Endothelial cell (in vitro differentiated cells): ENCODE results near the gene FARSA. TPM values are rescaled to one million over a fixed set of nuclear protein-coding genes. Genes with fewer than 3 reads are reported as not detected.

Source experiments
- DNase-seq: peaks from one replicate; pipeline ENCODE4 v3.0.0; 2021; ENCODE audit warnings: low spot score
- H3K27ac Mint-ChIP-seq: one replicate; pipeline ENCODE4 v1.8.0; 2021; ENCODE audit warnings: mixed read lengths, inconsistent platforms; ENCODE audit not compliant: unreplicated experiment
- H3K27me3 Mint-ChIP-seq: one replicate; pipeline ENCODE4 v1.8.0; 2021; ENCODE audit warnings: mild to moderate bottlenecking, moderate library complexity, mixed read lengths, inconsistent platforms; ENCODE audit not compliant: unreplicated experiment
- H3K36me3 Mint-ChIP-seq: one replicate; pipeline ENCODE4 v1.8.0; 2021; ENCODE audit warnings: mild to moderate bottlenecking, low read depth, mixed read lengths, inconsistent platforms; ENCODE audit not compliant: unreplicated experiment
- H3K4me1 Mint-ChIP-seq: one replicate; pipeline ENCODE4 v1.8.0; 2021; ENCODE audit warnings: mild to moderate bottlenecking, mixed read lengths, inconsistent platforms; ENCODE audit not compliant: unreplicated experiment
- H3K4me3 Mint-ChIP-seq: one replicate; pipeline ENCODE4 v1.8.0; 2021; ENCODE audit warnings: mild to moderate bottlenecking, mixed read lengths, inconsistent platforms; ENCODE audit not compliant: unreplicated experiment
- H3K9me3 Mint-ChIP-seq: one replicate; pipeline ENCODE4 v1.8.0; 2021; ENCODE audit warnings: mixed read lengths, inconsistent platforms; ENCODE audit not compliant: unreplicated experiment
- total RNA-seq: library from RNA; stranded (reverse); fragmentation: NEBNext Ultra II Directional; extraction: Animal tissue kit (Norgen Biotek cat#: 25700); gene quantifications from one replicate; pipeline ENCODE4 v1.2.1, GENCODE V29; 2021; ENCODE audit not compliant: unreplicated experiment
- TF ChIP-seq, protein P1 (sequence below): fragments of 200-600 bp; sonication (generic); IDR thresholded peaks from one replicate; pipeline ENCODE4 v1.5.0; 2021; ENCODE audit warnings: antibody characterized with exemption; ENCODE audit not compliant: unreplicated experiment

The FARSA gene
- total RNA-seq, 1 donor from 2014 or later = 45.8 TPM

DNA sequence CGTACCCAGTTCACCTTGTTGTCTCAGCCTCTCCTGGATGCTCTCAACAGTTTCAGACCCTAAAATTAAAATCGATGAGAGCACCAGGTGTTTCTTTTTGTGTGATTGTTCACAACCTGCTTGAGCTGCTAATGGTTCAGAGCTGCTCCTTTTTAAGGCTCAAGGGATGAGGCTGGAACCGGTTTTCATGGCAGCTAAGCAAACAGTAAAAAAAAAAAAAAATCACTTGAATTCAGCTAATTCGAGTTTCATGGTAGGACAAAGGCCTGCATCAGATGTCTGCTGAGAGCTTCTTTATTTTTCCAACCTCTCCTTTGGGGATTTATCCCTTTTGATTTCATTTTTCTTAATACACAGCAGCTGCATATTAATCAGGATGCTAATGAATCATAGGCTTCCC lies 20.9 kb downstream of the FARSA start:
- Mint-ChIP-seq H3K4me3 (no peak overlapping the region), H3K36me3 (no peaks in the 10 kb centered on the region), H3K27me3 (peaks cover 4% of the 10 kb centered on the region), H3K4me1 (peaks cover 16% of the 10 kb centered on the region), H3K27ac (no peak overlapping the region), H3K9me3 (no peaks in the 10 kb centered on the region)
- no peak for DNase-seq
- TF ChIP-seq, protein P1, sequence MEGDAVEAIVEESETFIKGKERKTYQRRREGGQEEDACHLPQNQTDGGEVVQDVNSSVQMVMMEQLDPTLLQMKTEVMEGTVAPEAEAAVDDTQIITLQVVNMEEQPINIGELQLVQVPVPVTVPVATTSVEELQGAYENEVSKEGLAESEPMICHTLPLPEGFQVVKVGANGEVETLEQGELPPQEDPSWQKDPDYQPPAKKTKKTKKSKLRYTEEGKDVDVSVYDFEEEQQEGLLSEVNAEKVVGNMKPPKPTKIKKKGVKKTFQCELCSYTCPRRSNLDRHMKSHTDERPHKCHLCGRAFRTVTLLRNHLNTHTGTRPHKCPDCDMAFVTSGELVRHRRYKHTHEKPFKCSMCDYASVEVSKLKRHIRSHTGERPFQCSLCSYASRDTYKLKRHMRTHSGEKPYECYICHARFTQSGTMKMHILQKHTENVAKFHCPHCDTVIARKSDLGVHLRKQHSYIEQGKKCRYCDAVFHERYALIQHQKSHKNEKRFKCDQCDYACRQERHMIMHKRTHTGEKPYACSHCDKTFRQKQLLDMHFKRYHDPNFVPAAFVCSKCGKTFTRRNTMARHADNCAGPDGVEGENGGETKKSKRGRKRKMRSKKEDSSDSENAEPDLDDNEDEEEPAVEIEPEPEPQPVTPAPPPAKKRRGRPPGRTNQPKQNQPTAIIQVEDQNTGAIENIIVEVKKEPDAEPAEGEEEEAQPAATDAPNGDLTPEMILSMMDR = no peak

GRCh38 chr19:12907166-12907565 lies 26.3 kb downstream of the FARSA start:
- Mint-ChIP-seq H3K4me1 (no peaks in the 10 kb centered on the region), H3K27ac (no peak overlapping the region), H3K4me3 (no peak overlapping the region), H3K27me3 (peaks cover 2% of the 10 kb centered on the region), H3K36me3 (no peaks in the 10 kb centered on the region), H3K9me3 (no peaks in the 10 kb centered on the region)
- no peak for DNase-seq
- TF ChIP-seq, protein P1 = no peak

DNA sequence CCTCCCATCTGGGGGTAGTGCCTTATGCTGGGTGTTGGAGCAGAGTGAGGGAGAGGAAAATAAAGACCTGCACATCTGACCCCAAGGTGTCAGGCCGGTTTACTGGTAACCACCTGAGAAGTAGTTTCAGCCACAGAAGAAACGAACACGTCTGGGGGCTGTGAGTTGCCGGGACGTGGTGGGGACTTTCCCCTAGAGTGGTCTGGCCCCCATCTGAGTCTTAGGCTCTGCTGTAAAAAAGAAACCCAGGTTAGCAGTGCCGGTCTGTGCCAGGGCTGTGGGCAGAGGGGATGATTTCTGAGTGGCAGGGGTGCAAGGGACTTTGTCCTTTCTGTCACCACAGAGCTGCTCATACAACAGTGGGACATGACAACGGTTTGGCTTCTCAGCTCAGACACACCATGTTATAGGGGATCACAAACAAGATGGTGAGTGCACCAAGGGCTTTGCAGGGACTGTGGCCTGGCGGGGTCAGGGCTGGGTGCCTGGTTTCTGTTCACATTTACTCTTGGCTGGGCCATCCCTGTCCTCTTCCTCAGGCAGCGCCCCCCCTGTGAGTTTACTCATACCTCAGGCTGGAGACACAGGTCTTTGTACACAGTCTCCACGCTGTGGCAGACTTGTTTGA lies 33.5 kb downstream of the FARSA start:
- Mint-ChIP-seq H3K4me1 (no peaks in the 10 kb centered on the region), H3K27ac (no peak overlapping the region), H3K27me3 (no peaks in the 10 kb centered on the region), H3K36me3 (no peaks in the 10 kb centered on the region), H3K4me3 (no peak overlapping the region), H3K9me3 (no peaks in the 10 kb centered on the region)
- no peak for DNase-seq
- TF ChIP-seq, protein P1 = no peak

- no peaks in the 10 kb centered on the region for H3K9me3 Mint-ChIP-seq
- no peak overlapping the region for H3K4me3 Mint-ChIP-seq
- peaks cover 4% of the 10 kb centered on the region for H3K4me1 Mint-ChIP-seq
- DNase-seq = no peak
- TF ChIP-seq, protein P1 = no peak
- no peak overlapping the region for H3K27ac Mint-ChIP-seq
- H3K27me3 Mint-ChIP-seq = peaks cover 3% of the 10 kb centered on the region
- H3K36me3 Mint-ChIP-seq = no peaks in the 10 kb centered on the region
Observed at GRCh38 chr19:12896460-12896859, 37.1 kb downstream of the FARSA start.

DNA sequence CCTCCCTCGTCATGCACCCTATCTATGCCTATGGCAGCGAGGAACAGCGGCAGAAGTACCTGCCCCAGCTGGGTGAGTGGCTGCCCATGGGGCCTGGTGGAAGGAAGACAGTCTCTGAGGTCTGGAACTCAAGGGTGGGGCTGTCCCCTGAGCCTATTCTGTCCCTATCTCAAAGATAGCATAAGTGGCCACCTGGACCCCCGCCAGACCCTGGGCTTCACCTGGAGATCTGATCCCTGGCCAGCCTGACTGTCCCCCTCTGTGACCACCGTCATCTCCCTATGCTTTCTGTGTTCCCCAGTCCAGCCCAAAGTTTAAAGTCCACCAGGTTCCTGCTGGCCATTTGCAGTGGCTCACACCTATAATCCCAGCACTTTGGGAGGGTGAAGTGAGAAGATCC lies 39.9 kb downstream of the FARSA start:
- TF ChIP-seq, protein P1 = no peak
- Mint-ChIP-seq H3K4me1 (peaks cover 9% of the 10 kb centered on the region), H3K27me3 (peaks cover 6% of the 10 kb centered on the region), H3K4me3 (no peak overlapping the region), H3K9me3 (no peaks in the 10 kb centered on the region), H3K27ac (no peak overlapping the region), H3K36me3 (no peaks in the 10 kb centered on the region)
- DNase-seq = no peak
